Measurements from ENCODE around the gene CALN1.

DNA sequence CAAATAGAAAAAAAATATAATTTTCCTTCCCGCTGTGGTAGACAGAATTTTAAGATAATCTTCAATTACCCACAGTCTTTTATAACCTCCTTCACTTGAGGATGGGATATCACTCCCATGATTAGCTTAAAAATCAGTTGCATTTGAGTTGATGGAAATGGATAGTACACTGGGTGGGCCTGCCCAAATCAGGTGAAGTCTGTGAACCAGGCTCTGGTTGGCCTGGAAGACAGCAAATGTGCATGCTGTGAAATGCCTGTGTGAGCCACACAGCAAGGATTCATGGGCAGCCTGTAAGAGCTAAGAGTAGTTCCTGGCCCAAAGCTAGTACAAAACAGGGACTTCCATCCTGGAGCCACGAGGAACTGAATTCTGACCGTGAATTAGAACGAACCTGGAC, 548.0 kb downstream of the CALN1 start:
- TF ChIP-seq, protein P1, sequence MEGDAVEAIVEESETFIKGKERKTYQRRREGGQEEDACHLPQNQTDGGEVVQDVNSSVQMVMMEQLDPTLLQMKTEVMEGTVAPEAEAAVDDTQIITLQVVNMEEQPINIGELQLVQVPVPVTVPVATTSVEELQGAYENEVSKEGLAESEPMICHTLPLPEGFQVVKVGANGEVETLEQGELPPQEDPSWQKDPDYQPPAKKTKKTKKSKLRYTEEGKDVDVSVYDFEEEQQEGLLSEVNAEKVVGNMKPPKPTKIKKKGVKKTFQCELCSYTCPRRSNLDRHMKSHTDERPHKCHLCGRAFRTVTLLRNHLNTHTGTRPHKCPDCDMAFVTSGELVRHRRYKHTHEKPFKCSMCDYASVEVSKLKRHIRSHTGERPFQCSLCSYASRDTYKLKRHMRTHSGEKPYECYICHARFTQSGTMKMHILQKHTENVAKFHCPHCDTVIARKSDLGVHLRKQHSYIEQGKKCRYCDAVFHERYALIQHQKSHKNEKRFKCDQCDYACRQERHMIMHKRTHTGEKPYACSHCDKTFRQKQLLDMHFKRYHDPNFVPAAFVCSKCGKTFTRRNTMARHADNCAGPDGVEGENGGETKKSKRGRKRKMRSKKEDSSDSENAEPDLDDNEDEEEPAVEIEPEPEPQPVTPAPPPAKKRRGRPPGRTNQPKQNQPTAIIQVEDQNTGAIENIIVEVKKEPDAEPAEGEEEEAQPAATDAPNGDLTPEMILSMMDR (IDR thresholded peaks at IDR 0.05): no peak
- TF ChIP-seq POLR2A (IDR thresholded peaks at IDR 0.05): no peak
